Activated T-helper 1 cell treated with Interleukin-2 at 50 U/mL for 16 hours (primary cell): ENCODE data around the gene FUNDC1.
"Not testable (repeated sequence)": the region's sequence is repeated elsewhere in the genome, so short reads cannot be mapped to it uniquely, and the experiment has no call there.

ENCODE experiments used
- DNase-seq: peaks from one replicate; pipeline ENCODE4 v3.0.0-alpha.2; 2020; ENCODE audit warnings: low read depth

The FUNDC1 gene

GRCh38 chrX:44542567-44543325 lies at the start of gene FUNDC1:
Gene FUNDC1 (minus strand): TSS chrX:44542859. CDS start chrX:44542832, 27 bp downstream.
- peak; percentile 88 for DNase-seq

- no peak for DNase-seq
These were observed 43.2 kb upstream of the FUNDC1 start for GRCh38 chrX:44585866-44586265.

GRCh38 chrX:44580466-44580865 lies 37.8 kb upstream of the FUNDC1 start:
- DNase-seq = no peak

- DNase-seq = no peak
These were observed 29.8 kb upstream of the FUNDC1 start for GRCh38 chrX:44572340-44572938.

GRCh38 chrX:44570522-44570921 lies 27.9 kb upstream of the FUNDC1 start:
- DNase-seq = no peak

- no peak for DNase-seq
These were observed 26.5 kb upstream of the FUNDC1 start for GRCh38 chrX:44569122-44569521.

- DNase-seq = no peak
These were observed 25.5 kb upstream of the FUNDC1 start for GRCh38 chrX:44568196-44568595.

GRCh38 chrX:44561896-44562295 lies 19.2 kb upstream of the FUNDC1 start:
- DNase-seq = not testable (repeated sequence)

- no peak for DNase-seq
These were observed 7.9 kb upstream of the FUNDC1 start for GRCh38 chrX:44550563-44550962.

- DNase-seq = not testable (repeated sequence)
These were observed 2.8 kb upstream of the FUNDC1 start for GRCh38 chrX:44545454-44545853.

- DNase-seq = no peak
These were observed 1.4 kb upstream of the FUNDC1 start for GRCh38 chrX:44544036-44544435.

- DNase-seq = no peak
These were observed 6.5 kb downstream of the FUNDC1 start for GRCh38 chrX:44536198-44536597.

- no peak for DNase-seq
These were observed 13.3 kb downstream of the FUNDC1 start for GRCh38 chrX:44529310-44529709.

- no peak for DNase-seq
These were observed 28.4 kb downstream of the FUNDC1 start for GRCh38 chrX:44514272-44514671.

GRCh38 chrX:44507292-44507691 lies 35.4 kb downstream of the FUNDC1 start:
- no peak for DNase-seq

- no peak for DNase-seq
These were observed 36.0 kb downstream of the FUNDC1 start for GRCh38 chrX:44506678-44507077.

GRCh38 chrX:44503560-44503959 lies 39.1 kb downstream of the FUNDC1 start:
- no peak for DNase-seq

- DNase-seq = no peak
These were observed 47.6 kb downstream of the FUNDC1 start for GRCh38 chrX:44495091-44495490.

GRCh38 chrX:44494357-44494756 lies 48.3 kb downstream of the FUNDC1 start:
- no peak for DNase-seq

GRCh38 chrX:44489515-44489914 lies 53.1 kb downstream of the FUNDC1 start:
- DNase-seq = no peak

- DNase-seq = no peak
These were observed 58.0 kb downstream of the FUNDC1 start for GRCh38 chrX:44484607-44485146.

GRCh38 chrX:44483965-44484606 lies 58.6 kb downstream of the FUNDC1 start:
- DNase-seq = no peak

GRCh38 chrX:44482575-44482974 lies 60.1 kb downstream of the FUNDC1 start:
- DNase-seq = no peak
